HFFc6 (cell line): ENCODE data around the gene MAP1B. TPM values are rescaled to one million over a fixed set of nuclear protein-coding genes. Genes with fewer than 3 reads are reported as not detected.

Experiments used
- DNase-seq: peaks from one replicate; pipeline ENCODE4 v3.0.0-alpha.2; 2018
- H3K27ac Mint-ChIP-seq: 2 replicates; pipeline ENCODE4 v1.8.0; 2020; ENCODE audit warnings: mild to moderate bottlenecking, mixed read lengths
- H3K27me3 Mint-ChIP-seq: 2 replicates; pipeline ENCODE4 v1.8.0; 2021; ENCODE audit warnings: mild to moderate bottlenecking, moderate library complexity, mixed read lengths; ENCODE audit not compliant: insufficient read depth
- H3K36me3 Mint-ChIP-seq: 2 replicates; pipeline ENCODE4 v1.8.0; 2021; ENCODE audit warnings: low read depth, mixed read lengths
- H3K4me1 Mint-ChIP-seq: 2 replicates; pipeline ENCODE4 v1.8.0; 2020; ENCODE audit warnings: low read depth, mixed read lengths
- H3K4me3 Mint-ChIP-seq: 2 replicates; pipeline ENCODE4 v1.8.0; 2020; ENCODE audit warnings: mild to moderate bottlenecking, moderate library complexity, mixed read lengths
- H3K9me3 Mint-ChIP-seq: 2 replicates; pipeline ENCODE4 v1.8.0; 2020; ENCODE audit warnings: mild to moderate bottlenecking, mixed read lengths
- total RNA-seq, 6 experiments: library from RNA; stranded (reverse); fragmentation: NEBNext Ultra II Directional; extraction: Animal tissue kit (Norgen Biotek cat#: 25700); gene quantifications; 2 replicates in 1 of 6; 3 replicates in 5 of 6; pipeline ENCODE4 v1.2.3, GENCODE V29; 2021
- TF ChIP-seq, protein P1 (sequence below): fragments of 200-600 bp; sonication (generic); IDR thresholded peaks from 2 replicates; pipeline ENCODE4 v1.5.0; 2021; ENCODE audit warnings: antibody characterized with exemption, mild to moderate bottlenecking

Gene MAP1B
- total RNA-seq, 6 experiments from 2014 or later = 164 to 272 (median 235) TPM

DNA sequence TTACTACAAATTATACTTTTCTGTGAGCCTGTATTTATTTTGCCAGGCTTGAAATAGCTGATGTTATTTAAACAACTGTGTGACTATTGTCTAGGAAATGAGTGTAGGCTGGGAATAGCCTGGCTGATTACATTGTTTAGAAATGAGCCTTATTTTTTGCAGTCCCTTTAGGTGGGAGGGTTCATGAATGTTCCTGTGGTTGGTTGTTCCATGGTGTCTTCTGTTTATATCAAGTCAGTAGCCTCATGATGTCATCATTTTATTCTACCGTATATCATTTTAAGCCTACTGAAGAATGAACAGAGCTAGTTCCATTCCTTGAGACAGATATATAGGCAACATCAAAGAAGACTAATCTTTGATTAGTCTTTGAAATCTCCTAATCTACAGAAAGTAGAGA lies 53.1 kb downstream of the MAP1B start:
- Mint-ChIP-seq H3K4me3 (peak overlapping the region; percentile 69), H3K4me1 (peaks cover 94% of the 10 kb centered on the region), H3K27me3 (no peaks in the 10 kb centered on the region; the same call in 1 of the 2 replicates), H3K9me3 (no peaks in the 10 kb centered on the region), H3K27ac (peak overlapping the region; percentile 88), H3K36me3 (peaks cover 38% of the 10 kb centered on the region)
- TF ChIP-seq, protein P1, sequence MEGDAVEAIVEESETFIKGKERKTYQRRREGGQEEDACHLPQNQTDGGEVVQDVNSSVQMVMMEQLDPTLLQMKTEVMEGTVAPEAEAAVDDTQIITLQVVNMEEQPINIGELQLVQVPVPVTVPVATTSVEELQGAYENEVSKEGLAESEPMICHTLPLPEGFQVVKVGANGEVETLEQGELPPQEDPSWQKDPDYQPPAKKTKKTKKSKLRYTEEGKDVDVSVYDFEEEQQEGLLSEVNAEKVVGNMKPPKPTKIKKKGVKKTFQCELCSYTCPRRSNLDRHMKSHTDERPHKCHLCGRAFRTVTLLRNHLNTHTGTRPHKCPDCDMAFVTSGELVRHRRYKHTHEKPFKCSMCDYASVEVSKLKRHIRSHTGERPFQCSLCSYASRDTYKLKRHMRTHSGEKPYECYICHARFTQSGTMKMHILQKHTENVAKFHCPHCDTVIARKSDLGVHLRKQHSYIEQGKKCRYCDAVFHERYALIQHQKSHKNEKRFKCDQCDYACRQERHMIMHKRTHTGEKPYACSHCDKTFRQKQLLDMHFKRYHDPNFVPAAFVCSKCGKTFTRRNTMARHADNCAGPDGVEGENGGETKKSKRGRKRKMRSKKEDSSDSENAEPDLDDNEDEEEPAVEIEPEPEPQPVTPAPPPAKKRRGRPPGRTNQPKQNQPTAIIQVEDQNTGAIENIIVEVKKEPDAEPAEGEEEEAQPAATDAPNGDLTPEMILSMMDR = no peak
- peak; percentile 83 for DNase-seq

- Mint-ChIP-seq H3K4me1 (peaks cover 94% of the 10 kb centered on the region), H3K9me3 (no peaks in the 10 kb centered on the region), H3K27me3 (no peaks in the 10 kb centered on the region; the same call in 1 of the 2 replicates), H3K4me3 (no peak overlapping the region), H3K36me3 (peaks cover 39% of the 10 kb centered on the region), H3K27ac (peak overlapping the region; percentile 88; the same call in 1 of the 2 replicates)
- TF ChIP-seq, protein P1 = no peak
- DNase-seq = no peak
Observed at GRCh38 chr5:72160959-72161358, 53.7 kb downstream of the MAP1B start.

DNA sequence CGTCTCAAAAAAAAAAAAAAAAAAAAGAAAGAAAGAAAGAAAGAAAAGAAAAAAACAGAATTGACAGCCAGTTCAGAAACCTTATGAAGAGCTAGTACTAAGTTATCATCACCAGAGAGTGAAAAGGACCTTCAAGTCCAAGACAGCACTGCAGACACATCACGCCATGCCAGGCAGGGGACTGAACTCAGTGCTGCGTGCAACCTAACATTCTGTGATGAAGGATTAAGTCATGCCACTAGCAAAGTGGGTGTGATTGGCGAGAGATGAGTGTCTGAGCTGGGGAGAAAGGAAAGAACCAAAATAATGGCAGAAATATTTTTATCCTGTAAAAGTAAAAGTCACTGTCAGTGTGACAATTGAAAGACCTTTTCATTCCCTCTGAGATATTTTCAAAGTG lies 54.7 kb downstream of the MAP1B start:
- TF ChIP-seq, protein P1 = no peak
- H3K36me3 Mint-ChIP-seq = peaks cover 44% of the 10 kb centered on the region
- no peak overlapping the region for H3K4me3 Mint-ChIP-seq
- no peak for DNase-seq
- peaks cover 94% of the 10 kb centered on the region for H3K4me1 Mint-ChIP-seq
- no peaks in the 10 kb centered on the region for H3K9me3 Mint-ChIP-seq
- no peaks in the 10 kb centered on the region; the same call in 1 of the 2 replicates for H3K27me3 Mint-ChIP-seq
- H3K27ac Mint-ChIP-seq = no peak overlapping the region

- Mint-ChIP-seq H3K27me3 (no peaks in the 10 kb centered on the region), H3K9me3 (no peaks in the 10 kb centered on the region), H3K4me1 (peaks cover 95% of the 10 kb centered on the region), H3K36me3 (peaks cover 48% of the 10 kb centered on the region), H3K27ac (no peak overlapping the region), H3K4me3 (no peak overlapping the region)
- no peak for DNase-seq
- TF ChIP-seq, protein P1 = no peak
Observed at GRCh38 chr5:72163349-72163983, 56.2 kb downstream of the MAP1B start.

DNA sequence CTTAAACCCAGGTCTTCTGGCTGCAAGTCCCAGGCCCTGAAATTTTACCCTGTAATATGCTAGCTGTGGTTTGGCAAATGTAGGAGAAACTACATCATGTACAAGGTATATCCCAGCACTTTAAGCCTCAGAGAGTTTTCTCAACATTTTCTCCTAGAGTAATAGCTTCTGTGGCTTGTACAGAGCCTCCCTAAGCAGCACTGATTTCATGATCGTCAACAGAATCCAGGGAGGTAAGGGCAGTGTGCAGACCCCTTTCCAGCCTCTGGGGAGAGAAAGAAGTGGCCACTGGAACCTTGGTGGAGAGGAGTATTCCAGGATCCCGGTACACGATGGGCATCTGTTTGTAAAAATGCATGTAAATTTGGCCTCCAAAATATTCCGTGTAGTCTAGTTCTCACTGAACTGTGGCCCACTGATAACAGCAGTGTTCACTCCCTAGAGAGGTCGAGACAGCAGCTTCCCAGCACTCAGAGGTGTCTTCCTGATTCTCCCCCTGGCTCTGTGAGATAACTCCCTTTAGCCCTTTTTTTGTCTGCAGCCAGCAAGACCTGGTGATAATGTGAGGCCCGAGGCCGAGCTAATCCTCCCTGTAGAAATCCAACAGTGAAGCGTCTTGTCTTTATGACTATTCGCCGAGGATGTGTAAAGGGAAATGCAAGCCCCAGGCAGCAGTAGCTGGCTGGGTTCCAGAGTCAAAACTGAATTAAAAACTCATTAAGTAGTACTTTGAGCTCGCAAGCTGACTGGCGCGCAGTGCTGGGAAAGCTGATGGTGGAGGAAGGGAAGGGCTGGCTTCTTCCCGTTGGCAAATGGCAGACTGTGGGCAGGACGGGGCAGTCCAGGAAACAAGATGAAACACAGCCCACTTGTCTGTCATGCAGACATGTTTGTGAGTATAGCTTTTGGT lies 59.0 kb downstream of the MAP1B start:
- TF ChIP-seq, protein P1 = no peak
- Mint-ChIP-seq H3K4me1 (peaks cover 68% of the 10 kb centered on the region), H3K36me3 (peaks cover 47% of the 10 kb centered on the region), H3K9me3 (no peaks in the 10 kb centered on the region), H3K4me3 (peak overlapping the region; percentile 78), H3K27ac (peak overlapping the region; percentile 91), H3K27me3 (no peaks in the 10 kb centered on the region; the same call in 1 of the 2 replicates)
- DNase-seq = peak; percentile 41
